Body of pancreas (tissue), 4 donors: ENCODE data around the gene TCTN2.

Experiments used
- CTCF ChIP-seq, 7 experiments: fragments of 450-650 bp in 4 of 7; fragments of 200-600 bp in 3 of 7; sonication (generic) in 3 of 7; IDR thresholded peaks; one replicate each; pipeline ENCODE4 v1.5.1; 2016 to 2019; ENCODE audit warnings: antibody characterized with exemption in 7 of 7
- POLR2A ChIP-seq, 3 donors: fragments of 450-650 bp; IDR thresholded peaks; one replicate each; pipeline ENCODE4 v1.6.1; 2016; ENCODE audit warnings: antibody characterized with exemption in 3 of 3, mild to moderate bottlenecking in 2 of 3

- TF ChIP-seq CTCF (IDR thresholded peaks at IDR 0.05) (no peak), POLR2A (IDR thresholded peaks at IDR 0.05) (no peak)
These were observed 19.4 kb downstream of the TCTN2 start for GRCh38 chr12:123690191-123690840.
